Measurements from ENCODE around the gene GRIK4.

The GRIK4 gene

DNA sequence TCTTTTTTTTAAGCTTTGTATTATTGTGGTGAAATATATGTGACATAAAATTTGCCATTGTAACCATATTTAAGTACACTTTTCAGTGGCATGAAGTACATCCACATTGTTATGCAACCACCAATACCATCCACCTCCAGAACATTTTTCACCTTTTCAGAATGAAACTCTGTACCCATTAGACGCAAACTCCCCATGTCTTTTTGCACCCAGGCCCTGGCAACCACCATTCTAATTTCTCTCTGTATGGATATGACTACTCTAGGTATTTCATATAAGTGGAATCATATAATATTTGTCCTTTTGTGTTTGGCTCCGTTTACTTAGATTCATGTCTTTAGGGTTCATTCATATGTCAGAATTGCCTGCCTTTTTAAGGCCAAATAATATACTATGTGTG, 329.5 kb downstream of the GRIK4 start:
- H3F3A ChIP-seq (ENCODE audit: low read depth) = no peaks in the 10 kb centered on the region

DNA sequence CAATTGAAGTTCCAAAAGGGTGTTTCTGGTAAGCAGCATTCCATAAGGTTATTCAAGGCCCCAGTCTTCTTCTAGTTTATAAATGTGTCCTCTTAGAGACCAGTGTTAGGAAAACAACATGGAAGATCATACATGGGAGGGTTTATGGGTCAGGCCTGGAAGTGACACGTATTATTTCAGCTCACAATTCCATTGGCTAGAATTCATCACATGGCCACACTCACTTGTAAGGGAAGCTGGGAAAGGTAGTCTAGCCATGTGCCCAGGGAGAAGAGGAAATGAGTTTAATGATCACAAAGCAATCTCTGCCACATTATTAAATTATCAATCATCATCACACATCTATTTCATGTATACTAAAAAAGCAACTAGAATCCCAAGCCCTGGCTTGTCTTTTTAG, 330.6 kb downstream of the GRIK4 start:
- Histone ChIP-seq H3K9ac (ENCODE audit: low read depth, low read length, poor library complexity, severe bottlenecking) (no peak overlapping the region), H3K79me2 (ENCODE audit: insufficient read depth, low read length) (no peaks in the 10 kb centered on the region), H3F3A (ENCODE audit: low read depth) (no peaks in the 10 kb centered on the region), H3K36me3 (ENCODE audit: insufficient read depth, low read length) (no peaks in the 10 kb centered on the region), H3K4me2 (ENCODE audit: low read depth, low read length, poor library complexity, severe bottlenecking) (no peak overlapping the region), H3K4me3 (ENCODE audit: low read length, poor library complexity, severe bottlenecking) (no peak overlapping the region), H3K9me3 (ENCODE audit: insufficient read depth, low read depth, low read length) (no peaks in the 10 kb centered on the region), H2AFZ (ENCODE audit: low read length) (no peak overlapping the region), H4K20me1 (ENCODE audit: insufficient read depth, low read length, poor library complexity, severe bottlenecking) (no peaks in the 10 kb centered on the region), H3K27me3 (ENCODE audit: insufficient read depth, low read length, poor library complexity, severe bottlenecking) (no peaks in the 10 kb centered on the region), H3K9me2 (replicated peaks; ENCODE audit: low read depth, low read length) (no peaks in the 10 kb centered on the region), H3K4me1 (ENCODE audit: insufficient read depth, low read length, poor library complexity, severe bottlenecking) (no peaks in the 10 kb centered on the region)
- no peak for TF ChIP-seq EZH2phosphoT487 (IDR thresholded peaks at IDR 0.05; ENCODE audit: borderline replicate concordance)
- TF ChIP-seq, protein P1, sequence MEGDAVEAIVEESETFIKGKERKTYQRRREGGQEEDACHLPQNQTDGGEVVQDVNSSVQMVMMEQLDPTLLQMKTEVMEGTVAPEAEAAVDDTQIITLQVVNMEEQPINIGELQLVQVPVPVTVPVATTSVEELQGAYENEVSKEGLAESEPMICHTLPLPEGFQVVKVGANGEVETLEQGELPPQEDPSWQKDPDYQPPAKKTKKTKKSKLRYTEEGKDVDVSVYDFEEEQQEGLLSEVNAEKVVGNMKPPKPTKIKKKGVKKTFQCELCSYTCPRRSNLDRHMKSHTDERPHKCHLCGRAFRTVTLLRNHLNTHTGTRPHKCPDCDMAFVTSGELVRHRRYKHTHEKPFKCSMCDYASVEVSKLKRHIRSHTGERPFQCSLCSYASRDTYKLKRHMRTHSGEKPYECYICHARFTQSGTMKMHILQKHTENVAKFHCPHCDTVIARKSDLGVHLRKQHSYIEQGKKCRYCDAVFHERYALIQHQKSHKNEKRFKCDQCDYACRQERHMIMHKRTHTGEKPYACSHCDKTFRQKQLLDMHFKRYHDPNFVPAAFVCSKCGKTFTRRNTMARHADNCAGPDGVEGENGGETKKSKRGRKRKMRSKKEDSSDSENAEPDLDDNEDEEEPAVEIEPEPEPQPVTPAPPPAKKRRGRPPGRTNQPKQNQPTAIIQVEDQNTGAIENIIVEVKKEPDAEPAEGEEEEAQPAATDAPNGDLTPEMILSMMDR (conservative IDR thresholded peaks at IDR 0.05; ENCODE audit: low read length) = no peak

More for the DNA sequence above, 329.5 kb downstream of the GRIK4 start:
- H3K79me2 ChIP-seq (ENCODE audit: insufficient read depth, low read length) = no peaks in the 10 kb centered on the region
- H3K9me3 ChIP-seq (ENCODE audit: insufficient read depth, low read depth, low read length) = no peaks in the 10 kb centered on the region
- H3K9me2 ChIP-seq (replicated peaks; ENCODE audit: low read depth, low read length) = no peaks in the 10 kb centered on the region
- no peak overlapping the region for H2AFZ ChIP-seq (ENCODE audit: low read length)
- H4K20me1 ChIP-seq (ENCODE audit: insufficient read depth, low read length, poor library complexity, severe bottlenecking) = no peaks in the 10 kb centered on the region
- H3K4me3 ChIP-seq (ENCODE audit: low read length, poor library complexity, severe bottlenecking) = no peak overlapping the region
- H3K4me1 ChIP-seq (ENCODE audit: insufficient read depth, low read length, poor library complexity, severe bottlenecking) = no peaks in the 10 kb centered on the region
- TF ChIP-seq, protein P1 (conservative IDR thresholded peaks at IDR 0.05; ENCODE audit: low read length) = no peak
- no peak for TF ChIP-seq EZH2phosphoT487 (IDR thresholded peaks at IDR 0.05; ENCODE audit: borderline replicate concordance)
- no peaks in the 10 kb centered on the region for H3K27me3 ChIP-seq (ENCODE audit: insufficient read depth, low read length, poor library complexity, severe bottlenecking)
- H3K4me2 ChIP-seq (ENCODE audit: low read depth, low read length, poor library complexity, severe bottlenecking) = no peak overlapping the region
- no peak overlapping the region for H3K9ac ChIP-seq (ENCODE audit: low read depth, low read length, poor library complexity, severe bottlenecking)
- no peaks in the 10 kb centered on the region for H3K36me3 ChIP-seq (ENCODE audit: insufficient read depth, low read length)

DNA sequence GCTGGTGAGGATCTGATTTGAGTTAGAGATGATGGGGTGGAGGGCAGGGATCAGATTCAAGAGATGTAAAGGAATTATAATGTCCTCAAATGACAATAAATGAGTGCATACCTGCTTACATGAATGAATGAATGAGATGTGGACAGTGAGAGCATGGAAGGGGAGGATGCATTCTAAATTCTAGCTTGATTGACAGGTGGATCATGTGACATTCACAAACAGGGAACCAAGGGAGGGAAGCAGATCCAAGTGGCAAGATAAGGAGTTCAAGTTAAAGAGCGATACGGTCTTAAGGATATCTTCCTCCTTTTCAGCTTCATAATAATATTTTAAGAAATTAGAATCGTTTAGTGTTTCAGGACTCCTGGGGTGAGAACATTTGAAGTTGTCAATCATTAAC, 341.9 kb downstream of the GRIK4 start:
- Histone ChIP-seq H3K36me3 (ENCODE audit: insufficient read depth, low read length) (no peaks in the 10 kb centered on the region), H3K79me2 (ENCODE audit: insufficient read depth, low read length) (no peaks in the 10 kb centered on the region), H4K20me1 (ENCODE audit: insufficient read depth, low read length, poor library complexity, severe bottlenecking) (no peaks in the 10 kb centered on the region), H3F3A (ENCODE audit: low read depth) (no peaks in the 10 kb centered on the region), H3K4me3 (ENCODE audit: low read length, poor library complexity, severe bottlenecking) (no peak overlapping the region), H3K4me2 (ENCODE audit: low read depth, low read length, poor library complexity, severe bottlenecking) (no peak overlapping the region), H3K9ac (ENCODE audit: low read depth, low read length, poor library complexity, severe bottlenecking) (no peak overlapping the region), H3K9me3 (ENCODE audit: insufficient read depth, low read depth, low read length) (no peaks in the 10 kb centered on the region), H3K9me2 (replicated peaks; ENCODE audit: low read depth, low read length) (no peaks in the 10 kb centered on the region), H3K27me3 (ENCODE audit: insufficient read depth, low read length, poor library complexity, severe bottlenecking) (no peaks in the 10 kb centered on the region), H2AFZ (ENCODE audit: low read length) (no peak overlapping the region), H3K4me1 (ENCODE audit: insufficient read depth, low read length, poor library complexity, severe bottlenecking) (no peaks in the 10 kb centered on the region)
- TF ChIP-seq EZH2phosphoT487 (IDR thresholded peaks at IDR 0.05; ENCODE audit: borderline replicate concordance) = no peak
- TF ChIP-seq, protein P1 (conservative IDR thresholded peaks at IDR 0.05; ENCODE audit: low read length) = no peak
